Stimulated activated CD8-positive, alpha-beta memory T cell treated with anti-CD3 and anti-CD28 coated beads, Interleukin-4, amount 100 ng/mL, for 1 hour (primary cell): Measurements from ENCODE around the gene PRKAR2B.

Experiments
- DNase-seq, 2 donors: peaks; one replicate each; pipeline ENCODE4 v3.0.0-alpha.2; 2020; ENCODE audit warnings: low read depth in 2 of 2, low spot score in 1 of 2

Gene PRKAR2B

DNA sequence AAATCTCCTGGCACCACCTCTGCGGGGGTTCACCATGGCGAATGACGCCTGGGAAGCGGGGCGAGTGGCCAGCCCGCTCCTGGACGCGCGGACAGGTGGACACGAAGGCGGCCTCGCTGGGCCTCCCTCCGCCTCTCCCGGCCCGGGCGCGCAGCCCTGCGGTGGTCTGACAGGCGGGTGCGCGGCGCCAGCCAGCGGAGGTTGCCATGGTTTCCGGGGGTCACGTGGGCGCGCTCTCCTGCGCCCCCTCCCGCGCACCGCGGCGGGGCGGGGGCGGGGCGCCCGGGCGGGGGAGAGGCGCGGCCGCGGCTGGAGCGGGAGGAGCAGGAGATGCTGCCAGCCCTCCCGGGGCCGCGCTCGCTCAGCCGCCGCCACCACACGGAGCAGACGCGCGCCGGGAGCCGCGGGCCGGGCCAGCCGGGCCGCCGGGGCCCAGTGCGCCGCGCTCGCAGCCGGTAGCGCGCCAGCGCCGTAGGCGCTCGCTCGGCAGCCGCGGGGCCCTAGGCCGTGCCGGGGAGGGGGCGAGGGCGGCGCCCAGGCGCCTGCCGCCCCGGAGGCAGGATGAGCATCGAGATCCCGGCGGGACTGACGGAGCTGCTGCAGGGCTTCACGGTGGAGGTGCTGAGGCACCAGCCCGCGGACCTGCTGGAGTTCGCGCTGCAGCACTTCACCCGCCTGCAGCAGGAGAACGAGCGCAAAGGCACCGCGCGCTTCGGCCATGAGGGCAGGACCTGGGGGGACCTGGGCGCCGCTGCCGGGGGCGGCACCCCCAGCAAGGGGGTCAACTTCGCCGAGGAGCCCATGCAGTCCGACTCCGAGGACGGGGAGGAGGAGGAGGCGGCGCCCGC lies at the start of gene PRKAR2B:
TSS of gene PRKAR2B (plus strand) at position 359 of the 848 bp plus-strand sequence. CDS start at position 562, 203 bp downstream.
- DNase-seq, result peak; percentile 29 to 60

DNA sequence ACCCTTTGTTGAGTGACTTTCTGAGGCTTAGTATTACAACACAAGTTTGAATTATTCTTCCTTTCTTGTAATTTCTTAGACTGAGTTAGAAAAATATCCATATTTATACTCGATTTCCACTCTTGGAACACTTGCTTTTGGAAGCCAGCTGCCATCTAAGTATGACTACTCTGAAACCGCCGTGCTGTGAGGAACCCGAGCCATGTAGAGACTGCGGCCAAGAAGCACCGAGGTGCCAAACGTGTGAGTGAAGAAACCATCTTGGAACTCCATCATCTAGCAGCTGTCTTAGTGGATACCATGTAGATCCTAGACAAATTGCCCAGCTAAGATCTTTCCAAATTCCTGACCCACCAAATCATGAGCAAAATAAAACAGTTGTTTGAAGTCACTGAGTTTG lies 49.7 kb upstream of the PRKAR2B start:
- DNase-seq, result no peak

DNA sequence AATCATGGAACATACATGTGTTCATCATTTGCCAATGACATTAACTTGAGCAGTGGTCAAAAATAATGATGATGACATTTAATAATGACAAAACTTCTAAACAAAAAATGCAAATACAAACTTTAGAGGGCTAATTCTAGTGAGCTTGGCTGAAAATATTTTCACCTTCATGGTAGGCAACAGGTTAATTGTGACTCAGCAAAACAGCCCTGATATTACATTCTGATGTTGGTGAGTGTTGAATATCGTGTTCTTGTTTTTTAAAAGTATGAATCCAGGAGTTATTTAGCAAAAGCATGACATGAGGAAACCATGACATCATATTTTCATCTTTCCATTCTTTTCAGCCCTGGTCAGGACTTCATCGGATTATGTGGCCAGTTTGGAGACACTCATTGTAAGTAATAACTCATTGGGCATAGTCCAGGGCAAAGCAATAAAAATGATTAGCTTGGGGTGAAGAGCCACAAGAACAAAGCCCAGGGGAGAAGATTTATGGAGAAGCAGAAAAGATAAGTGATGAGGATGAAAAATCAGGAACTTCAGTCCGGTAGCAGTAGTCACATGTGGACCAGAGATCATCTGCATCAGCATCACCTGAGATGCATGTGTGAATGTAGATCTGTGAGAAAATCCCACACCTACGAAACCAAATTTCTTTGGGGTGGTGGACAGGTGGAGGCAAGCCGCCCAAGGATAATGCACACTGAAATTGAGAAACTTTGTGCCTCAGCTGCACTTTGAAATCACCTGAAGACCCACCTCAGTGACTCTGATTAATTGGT lies 46.8 kb upstream of the PRKAR2B start:
- no peak for DNase-seq

DNA sequence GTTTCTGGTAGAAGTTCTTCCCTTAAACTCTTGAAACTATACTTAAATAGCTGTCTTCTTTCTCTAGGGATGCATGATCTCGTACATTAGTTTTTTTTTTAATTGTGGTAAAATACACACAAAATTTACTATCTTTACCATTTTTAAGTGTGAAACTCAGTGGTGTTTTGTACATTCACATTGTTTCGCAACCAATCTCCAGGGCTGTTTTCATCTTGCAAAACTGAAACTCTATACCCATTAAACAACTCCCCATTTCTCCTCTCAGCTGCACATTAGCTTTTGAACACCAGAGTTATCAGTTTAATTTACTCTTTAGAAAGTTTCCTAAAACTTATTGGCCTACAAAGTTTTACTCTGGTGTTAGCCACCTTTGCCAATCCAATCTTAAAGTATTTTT lies 45.5 kb upstream of the PRKAR2B start:
- DNase-seq, result no peak

DNA sequence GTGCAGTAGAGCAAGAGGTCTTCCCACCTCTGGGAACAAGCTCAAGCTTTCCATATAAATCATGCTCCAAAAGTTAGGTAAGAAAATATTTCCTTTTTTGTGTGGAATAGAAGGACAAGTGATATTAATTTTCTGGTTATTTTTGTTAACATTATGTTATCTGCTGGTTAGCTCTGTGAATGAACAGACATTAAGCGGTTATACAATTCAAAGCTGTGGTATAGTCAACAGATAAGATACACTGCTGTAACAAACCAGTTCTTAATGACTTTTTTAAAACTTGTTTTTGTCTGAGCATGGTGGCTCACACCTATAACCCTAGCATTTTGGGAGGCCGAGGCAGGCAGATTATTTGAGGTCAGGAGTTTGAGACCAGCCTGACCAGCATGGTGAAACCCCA lies 43.0 kb upstream of the PRKAR2B start:
- no peak for DNase-seq

DNA sequence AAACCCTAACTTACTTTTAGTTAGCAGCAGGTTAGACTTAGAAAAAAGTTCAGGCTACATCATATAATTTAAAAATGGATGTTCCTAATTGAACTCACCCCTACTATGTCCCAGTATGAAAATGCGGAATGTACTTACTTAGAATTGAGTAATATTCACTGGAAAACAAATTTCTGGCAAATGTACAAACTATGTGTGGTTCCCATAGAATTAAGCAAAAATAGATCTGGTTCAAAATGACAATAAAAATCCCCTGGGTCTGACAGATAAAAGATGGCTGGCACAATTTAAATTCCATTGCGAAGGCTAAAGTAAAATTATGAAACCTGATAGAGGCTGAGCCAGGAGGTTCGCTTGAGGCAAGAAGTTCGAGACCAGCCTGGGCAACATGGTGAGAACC lies 42.4 kb upstream of the PRKAR2B start:
- no peak for DNase-seq

DNA sequence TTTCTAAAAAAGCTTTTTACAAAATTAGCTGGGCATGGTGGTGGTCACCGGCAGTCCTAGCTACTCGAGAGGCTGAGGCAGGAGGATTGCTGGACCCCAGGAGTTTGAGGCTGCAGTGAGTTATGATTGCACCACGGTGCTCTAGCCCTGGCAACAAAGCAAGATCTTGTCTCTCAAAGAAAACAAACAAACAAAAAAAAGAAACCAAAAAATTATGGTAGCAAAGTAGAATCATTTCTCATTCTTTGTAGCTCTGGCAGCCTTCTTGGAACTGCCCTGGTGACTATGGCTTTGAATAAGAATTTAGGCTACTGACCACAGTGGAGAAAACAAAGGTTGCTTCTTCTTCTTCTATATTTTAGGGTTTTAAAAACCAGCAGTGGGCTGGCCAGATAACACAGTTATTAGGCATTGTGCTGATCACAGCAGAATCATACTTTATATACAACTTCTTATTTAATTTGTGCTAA lies 41.9 kb upstream of the PRKAR2B start:
- DNase-seq, result no peak

DNA sequence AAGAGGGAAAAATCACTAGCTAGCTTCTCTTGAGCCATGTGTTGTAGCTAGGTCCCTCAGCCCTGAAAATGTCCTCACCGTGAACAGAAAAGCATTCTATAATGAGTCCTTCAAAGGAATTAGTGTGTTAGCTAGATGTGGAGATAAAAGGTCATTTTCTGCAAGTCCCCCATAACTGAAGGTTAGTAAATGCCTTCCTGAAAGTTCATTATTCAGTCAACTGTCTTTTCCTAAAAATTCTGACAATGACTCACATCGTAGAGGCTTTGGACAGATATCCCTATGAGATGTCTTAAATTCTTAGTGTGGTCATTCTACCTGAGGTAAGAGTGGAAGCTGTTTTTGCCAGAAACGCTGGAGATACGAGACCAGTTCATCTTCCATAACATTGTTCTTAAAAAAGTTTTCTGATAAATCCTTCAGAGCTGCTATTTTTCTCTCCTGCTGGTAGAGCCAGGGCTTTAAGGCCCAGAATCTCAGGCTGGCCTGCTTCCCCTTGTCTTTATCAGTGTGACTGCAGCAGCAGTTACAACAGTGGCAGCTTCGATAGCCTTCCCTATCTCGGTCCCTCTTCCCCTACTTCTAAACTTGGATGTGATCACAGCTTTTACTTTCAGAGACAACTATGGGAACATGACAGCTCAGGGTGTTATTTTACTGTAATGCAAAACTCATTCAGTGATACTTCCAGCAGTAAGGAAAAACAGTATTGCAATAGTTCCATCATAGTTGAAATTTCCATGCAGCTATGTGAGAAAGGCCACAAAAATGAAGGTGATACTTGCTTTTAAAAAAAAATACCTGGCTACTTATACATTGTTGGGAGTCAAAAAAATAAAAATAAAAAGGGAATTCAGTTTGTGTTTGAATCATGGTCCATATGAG lies 37.3 kb upstream of the PRKAR2B start:
- no peak for DNase-seq

DNA sequence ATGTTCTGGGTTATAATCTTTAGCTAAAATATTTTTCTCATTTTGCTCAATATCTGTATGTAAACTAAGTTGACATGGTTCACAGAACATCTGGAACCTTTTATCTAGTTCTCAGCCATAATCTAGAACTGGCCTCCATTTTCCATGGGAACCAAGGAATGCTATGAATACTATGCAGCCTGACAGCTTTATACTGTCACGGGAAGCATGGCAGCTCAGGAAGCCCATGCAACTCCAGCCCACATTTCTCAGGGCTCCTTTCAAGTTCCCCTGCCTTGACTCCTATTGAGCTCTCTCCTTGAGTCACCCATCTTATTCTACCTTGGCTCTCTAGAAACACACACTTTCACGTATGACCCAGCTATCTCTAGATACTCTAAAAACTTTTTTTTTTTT lies 36.6 kb upstream of the PRKAR2B start:
- DNase-seq, result no peak

DNA sequence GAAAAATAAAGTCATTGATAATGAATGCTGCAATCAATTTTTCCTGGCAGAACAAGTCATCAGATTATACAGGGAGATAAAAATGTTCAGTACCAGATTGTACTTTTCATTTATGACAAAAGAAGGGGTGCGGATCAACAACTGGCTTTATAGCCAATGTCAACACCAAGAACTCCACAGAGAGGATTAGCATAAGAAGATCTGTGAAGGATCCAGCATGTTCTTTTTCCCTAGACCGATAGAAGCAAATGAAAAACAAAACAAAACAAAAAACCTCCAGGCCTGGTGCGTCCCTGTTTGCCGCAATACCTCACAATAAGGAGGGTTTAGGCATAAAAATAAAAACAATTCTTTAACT lies 34.7 kb upstream of the PRKAR2B start:
- no peak for DNase-seq

DNA sequence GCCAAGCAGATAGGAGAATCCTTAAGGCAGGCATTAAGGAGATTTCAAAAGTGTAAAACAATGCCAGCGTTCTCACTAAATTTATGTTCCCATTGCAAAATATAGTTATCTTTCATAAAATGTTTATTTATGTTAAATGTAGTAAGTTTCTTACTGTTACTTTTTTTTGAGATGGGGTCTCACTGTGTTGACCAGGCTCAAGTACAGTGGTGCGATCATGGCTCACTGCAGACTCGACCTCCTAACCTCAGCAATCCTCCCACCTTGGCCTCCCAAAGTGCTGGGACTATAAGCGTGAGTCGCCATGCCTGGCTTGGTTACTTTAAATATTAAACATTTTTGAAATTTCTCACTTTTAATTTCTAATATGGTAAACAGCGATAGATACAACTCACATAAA lies 31.8 kb upstream of the PRKAR2B start:
- no peak for DNase-seq

DNA sequence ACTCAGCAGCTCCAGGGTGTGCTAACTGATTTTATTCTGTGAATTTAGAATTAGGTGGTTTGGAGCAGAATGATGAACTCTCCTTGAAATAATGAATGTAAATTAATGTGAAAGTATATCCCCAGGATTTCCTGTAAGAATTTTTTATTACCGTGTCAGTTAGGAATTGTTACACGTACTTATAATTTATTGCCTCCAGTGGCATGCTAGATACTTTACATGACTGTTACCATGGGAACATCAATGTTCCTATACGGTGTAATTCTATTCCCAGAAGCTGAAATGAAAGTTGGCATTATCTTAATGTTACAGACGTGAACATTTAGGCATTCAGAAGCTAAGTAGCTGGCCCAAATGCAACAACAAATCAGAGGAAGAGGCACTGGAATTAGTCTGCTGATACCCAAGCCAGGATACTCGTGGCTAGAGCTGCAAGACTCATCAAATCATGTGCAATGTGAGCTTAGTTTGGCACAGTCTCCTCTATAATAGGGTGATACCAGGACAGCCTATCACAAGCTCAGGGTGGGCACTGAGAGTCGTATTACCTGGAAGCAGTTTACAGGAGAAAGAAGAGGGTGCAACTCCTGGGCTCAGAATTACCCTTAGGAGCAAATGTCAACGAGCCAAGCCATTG lies 30.0 kb upstream of the PRKAR2B start:
- DNase-seq, result no peak

DNA sequence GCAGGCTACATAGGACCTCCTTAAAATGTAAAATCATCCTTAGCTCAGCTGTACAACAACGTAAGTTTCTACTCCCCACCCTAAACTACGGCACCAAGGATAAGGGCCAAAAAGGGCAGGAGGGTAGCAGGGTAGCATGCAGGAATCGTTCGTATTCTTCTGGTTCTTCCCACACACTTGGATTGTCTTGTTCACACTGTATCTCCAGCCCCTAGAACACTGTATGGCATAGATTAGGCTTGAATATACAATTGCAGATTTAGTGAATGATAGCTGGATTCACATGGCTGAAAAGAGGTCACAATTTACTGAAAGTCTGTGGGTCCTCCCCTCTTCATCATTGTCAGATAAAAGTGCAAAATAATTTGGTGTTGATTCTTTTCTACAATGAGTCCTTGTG lies 28.2 kb upstream of the PRKAR2B start:
- no peak for DNase-seq

DNA sequence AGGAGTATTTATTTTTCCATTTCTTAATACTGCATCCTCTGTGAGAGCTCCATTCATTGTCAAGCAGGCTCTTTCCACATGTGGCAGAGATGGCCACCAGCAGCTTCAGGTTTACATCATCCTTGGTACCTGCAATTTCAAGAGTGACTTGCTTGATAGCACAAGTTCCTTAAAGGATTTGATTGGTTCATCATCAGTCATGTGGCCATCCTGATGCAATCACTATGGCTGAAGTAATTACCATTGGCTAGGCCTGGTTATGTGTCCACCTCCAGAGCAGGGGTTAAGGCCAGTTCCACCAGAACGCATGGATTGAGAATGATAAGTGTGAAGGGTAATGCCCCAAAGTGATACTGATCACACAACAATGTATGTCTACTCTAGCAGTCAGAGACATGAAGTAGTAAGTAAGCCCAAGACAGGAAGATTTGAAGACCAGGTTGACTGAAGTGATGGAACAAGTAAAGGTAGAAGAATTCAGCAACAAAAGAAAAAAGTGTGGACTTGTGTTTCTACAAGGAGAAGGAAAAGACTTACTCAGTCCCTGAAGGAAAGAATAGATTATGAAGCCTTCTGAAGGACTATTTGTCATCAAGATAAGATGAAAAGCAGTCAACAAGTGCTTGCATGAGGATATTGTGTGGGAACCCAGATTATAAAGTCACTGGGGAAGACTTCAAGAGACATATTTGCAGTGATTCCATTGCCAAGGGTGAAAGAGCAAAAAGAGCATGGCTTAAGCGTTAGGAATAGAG lies 26.4 kb upstream of the PRKAR2B start:
- DNase-seq, result no peak

DNA sequence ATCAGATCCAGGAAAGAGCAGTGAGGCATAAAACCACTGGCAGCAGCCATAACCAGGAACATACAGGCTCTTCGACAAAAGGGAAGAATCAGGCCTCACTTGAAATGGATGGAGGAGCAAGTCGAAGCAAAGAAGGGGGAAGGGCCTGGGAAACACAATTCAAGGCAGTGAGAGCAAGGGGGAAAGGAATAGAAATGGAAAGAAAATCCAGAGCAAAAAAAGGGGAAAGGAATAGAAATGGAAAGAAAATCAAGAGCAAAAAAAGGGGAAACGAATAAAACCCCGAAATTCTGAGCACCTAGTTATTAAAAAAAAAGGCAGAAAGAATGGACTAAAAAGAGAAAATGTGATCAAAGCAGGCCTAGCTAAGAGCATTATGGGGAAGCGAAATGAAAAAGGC lies 24.1 kb upstream of the PRKAR2B start:
- DNase-seq, result no peak

DNA sequence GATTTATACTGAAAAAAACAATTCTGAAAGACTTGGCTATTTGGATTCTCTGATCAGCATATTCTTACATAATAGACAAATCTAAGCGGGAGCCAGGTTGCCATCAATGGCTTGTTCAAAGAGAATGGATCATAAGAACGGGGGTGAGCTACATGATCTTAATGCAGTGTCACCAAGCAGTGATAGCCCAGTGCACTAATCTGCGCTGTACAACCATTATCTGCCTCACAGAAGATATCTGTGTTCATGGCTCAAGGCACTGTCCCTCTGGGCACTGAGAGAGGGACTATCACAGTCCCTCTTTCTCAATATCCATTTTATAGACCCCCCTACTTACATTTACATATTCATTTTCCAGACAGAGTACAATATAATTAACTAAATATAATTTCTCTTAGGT lies 22.9 kb upstream of the PRKAR2B start:
- DNase-seq, result no peak

DNA sequence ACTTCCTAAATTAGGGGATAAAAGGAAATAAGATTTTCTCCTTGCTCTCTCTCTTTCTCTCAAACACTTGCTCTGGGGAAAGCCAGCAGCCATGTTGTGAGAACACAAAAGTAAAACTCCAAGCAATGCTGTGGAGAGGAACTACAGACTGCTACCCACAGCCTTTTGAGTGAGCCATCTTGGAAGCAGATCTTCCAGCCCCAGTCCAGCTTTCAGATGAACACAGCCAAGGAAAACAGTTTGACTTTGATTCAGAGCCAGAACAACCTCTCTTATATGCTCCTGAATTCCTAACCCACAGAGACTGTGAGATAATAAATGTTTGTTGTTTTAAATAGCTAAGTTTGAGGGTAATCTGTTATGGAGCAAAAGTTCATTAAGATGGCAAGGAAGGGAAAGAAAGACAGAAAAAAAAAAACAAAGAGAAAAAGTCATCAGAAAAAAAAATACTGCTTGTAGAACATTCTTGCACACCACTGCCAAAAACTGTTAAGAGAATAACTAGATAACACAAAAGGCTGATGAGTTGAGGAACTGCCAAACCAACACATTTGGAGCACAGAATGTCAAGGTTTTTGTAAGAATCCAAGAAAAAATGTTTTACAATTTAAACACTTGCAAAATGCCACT lies 20.9 kb upstream of the PRKAR2B start:
- DNase-seq, result no peak

DNA sequence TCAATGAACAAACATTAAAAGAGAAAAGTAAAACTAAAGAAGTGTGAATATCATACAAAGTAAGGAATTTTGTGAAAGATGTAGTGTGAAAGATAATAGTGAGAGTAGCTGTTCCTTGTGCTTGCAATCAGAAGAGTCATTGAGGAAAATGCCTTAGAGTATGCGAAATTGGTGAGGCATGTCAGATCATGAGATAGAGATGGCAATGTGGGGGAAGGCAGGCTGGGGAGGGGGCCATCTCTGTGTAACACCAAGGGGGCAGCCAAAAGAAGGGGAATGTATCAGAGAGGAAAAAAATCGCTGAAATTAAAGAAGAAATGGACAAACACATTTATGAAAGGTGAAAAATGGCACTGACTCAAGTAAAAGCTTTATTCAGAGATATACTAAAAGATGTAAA lies 19.6 kb upstream of the PRKAR2B start:
- no peak for DNase-seq

DNA sequence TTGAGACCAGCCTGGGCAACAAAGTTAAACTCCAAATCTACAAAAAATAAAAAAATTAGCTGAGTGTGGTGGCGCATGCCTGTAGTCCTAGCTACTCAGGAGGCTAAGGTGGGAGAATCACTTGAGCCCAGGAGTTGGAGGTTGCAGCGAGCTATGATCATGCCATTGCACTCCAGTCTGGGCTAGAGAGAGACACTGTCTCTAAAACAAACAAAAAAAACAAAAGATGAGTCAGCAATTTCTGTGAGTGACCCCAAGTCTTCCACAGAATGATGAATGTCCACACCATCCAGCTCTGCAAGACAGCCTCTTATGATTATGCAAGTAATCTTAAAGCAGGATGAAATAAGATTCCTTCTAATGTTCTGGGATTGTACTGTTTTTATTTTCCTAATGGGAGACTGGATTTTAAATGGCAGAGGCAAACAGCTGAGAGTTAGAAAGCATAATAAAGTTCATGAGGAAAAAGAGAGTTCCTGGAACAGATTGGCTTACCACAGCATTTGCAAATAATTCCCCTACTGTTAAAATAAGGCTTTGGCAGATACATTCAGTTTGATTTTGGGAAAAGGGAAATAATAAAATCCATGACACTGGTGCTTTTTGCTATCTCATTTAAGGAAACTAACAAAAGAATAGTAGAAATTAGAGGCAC lies 18.9 kb upstream of the PRKAR2B start:
- DNase-seq, result no peak
